K562 (cell line): Measurements from ENCODE around the gene FGF14. TPM values are rescaled to one million over a fixed set of nuclear protein-coding genes. Genes with fewer than 3 reads are reported as not detected.

Source experiments
- ATAC-seq: fragments of 200-7000 bp; cut with Tn5 transposase; 3 replicates; pipeline ENCODE4 v1.9.1; 2020; ENCODE audit warnings: moderate library complexity
- BruUV-seq: library from RNA; stranded (reverse); fragments of 400-500 nt; replicated peaks from 2 replicates; lab custom pipeline; 2021; lab: Mats Ljungman, UMichigan
- CTCF ChIA-PET: fragments of 300-600 bp; formaldehyde crosslinking; extraction: SDS; loops from one replicate; lab custom pipeline; 2021; ENCODE audit warnings: low intra/inter-chr PET ratio; lab: Yijun Ruan, JAX
- POLR2A ChIA-PET: fragments of 300-600, 350-650 bp; sonication (Branson Sonifier 250); formaldehyde crosslinking; extraction: SDS; loops from one replicate; lab custom pipeline; 2021; ENCODE audit warnings: antibody characterized with exemption, inconsistent platforms; lab: Yijun Ruan, JAX
- DNase-seq, 4 experiments: peaks; one replicate each; pipeline versions ENCODE4 v3.0.0 to v3.0.0-alpha.2; 2011 to 2018; ENCODE audit warnings: low spot score in 3 of 4, mixed read lengths in 3 of 4; ENCODE audit errors: extremely low read depth in 1 of 4
- FAIRE-seq: peaks from 2 replicates; lab custom pipeline; 2011; peaks lifted over from hg19 to GRCh38; lab: Jason Lieb, UNC
- H2AFZ ChIP-seq: 2 replicates; pipeline ENCODE4 v1.6.0; 2011; ENCODE audit warnings: low read depth, low read length, control low read depth, inconsistent platforms
- H3K27ac ChIP-seq: fragments of 200-600 bp; 3 replicates; pipeline ENCODE4 v1.8.0; 2011; ENCODE audit warnings: low read depth, mild to moderate bottlenecking, control low read depth, inconsistent platforms, low read length, moderate library complexity, mixed read lengths; ENCODE audit errors: extremely low read depth
- H3K27me3 ChIP-seq, 2 experiments: fragments of 300-600 bp in 1 of 2; 2 replicates in 1 of 2; 3 replicates in 1 of 2; pipeline versions ENCODE4 v1.6.0 to v1.8.0; 2011; ENCODE audit warnings: inconsistent platforms in 2 of 2, low read length in 2 of 2, mild to moderate bottlenecking in 1 of 2, mixed read lengths in 1 of 2, moderate library complexity in 1 of 2; ENCODE audit not compliant: control insufficient read depth in 2 of 2, insufficient read depth in 2 of 2
- H3K36me3 ChIP-seq: fragments of 300-600 bp; 3 replicates; pipeline ENCODE4 v1.8.0; 2011; ENCODE audit warnings: mild to moderate bottlenecking, low read length, inconsistent platforms; ENCODE audit not compliant: control insufficient read depth, insufficient read depth
- H3K4me1 ChIP-seq, 2 experiments: fragments of 200-600 bp in 1 of 2; replicated peaks in 1 of 2; 2 replicates in 1 of 2; 3 replicates in 1 of 2; pipeline versions ENCODE4 v1.5.1 to v1.8.0; 2011; ENCODE audit warnings: inconsistent platforms in 2 of 2, low read length in 2 of 2, mild to moderate bottlenecking in 1 of 2, mixed read lengths in 1 of 2, moderate library complexity in 1 of 2; ENCODE audit not compliant: control insufficient read depth in 2 of 2, insufficient read depth in 2 of 2
- H3K4me2 ChIP-seq: 2 replicates; pipeline ENCODE4 v1.6.1; 2011; ENCODE audit warnings: low read length, control low read depth, inconsistent platforms, mixed read lengths; ENCODE audit not compliant: insufficient read depth
- H3K4me3 ChIP-seq: fragments of 200-600 bp; sonication (generic), shearing (Covaris generic); 2 replicates; pipeline ENCODE4 v1.5.1; 2016; ENCODE audit warnings: control low read depth, inconsistent platforms
- H3K79me2 ChIP-seq: fragments of 200-600 bp; 3 replicates; pipeline ENCODE4 v1.8.0; 2011; ENCODE audit warnings: low read length, inconsistent platforms; ENCODE audit not compliant: control insufficient read depth, insufficient read depth
- H3K9ac ChIP-seq, 2 experiments: 2 replicates each; pipeline versions ENCODE4 v1.6.0 to v1.6.1; 2011; ENCODE audit warnings: low read depth in 2 of 2, low read length in 2 of 2, control low read depth in 1 of 2, inconsistent platforms in 1 of 2, mild to moderate bottlenecking in 1 of 2, mixed read lengths in 1 of 2; ENCODE audit not compliant: insufficient read depth in 1 of 2
- H3K9me1 ChIP-seq: one replicate; pipeline ENCODE4 v1.6.0; 2011; ENCODE audit warnings: inconsistent platforms, mild to moderate bottlenecking, low read length, moderate library complexity; ENCODE audit not compliant: control insufficient read depth, insufficient read depth
- H3K9me3 ChIP-seq: replicated peaks from 2 replicates; pipeline ENCODE4 v1.5.1; 2011; ENCODE audit warnings: low read depth, low read length, inconsistent platforms; ENCODE audit not compliant: control insufficient read depth, insufficient read depth
- H4K20me1 ChIP-seq: replicated peaks from 2 replicates; pipeline ENCODE4 v1.6.1; 2011; ENCODE audit warnings: low read length, inconsistent platforms, mixed read lengths; ENCODE audit not compliant: control insufficient read depth, insufficient read depth
- CBX8 ChIP-seq: fragments of 200-600 bp; sonication (generic); IDR thresholded peaks from 2 replicates; pipeline ENCODE4 v1.6.1; 2012; ENCODE audit warnings: borderline replicate concordance, mixed run types, low read depth, mild to moderate bottlenecking, moderate library complexity, mixed read lengths, low read length, control low read depth, inconsistent platforms; ENCODE audit not compliant: poor library complexity, severe bottlenecking; ENCODE audit errors: extremely low read depth
- CEBPG ChIP-seq, 3 experiments: fragments of 200-800 bp in 1 of 3; sonication (Bioruptor generic) in 1 of 3; sonication (generic) in 1 of 3; formaldehyde crosslinking in 1 of 3; IDR thresholded peaks in 2 of 3; conservative IDR thresholded peaks in 1 of 3; 2 replicates each; pipeline versions ENCODE4 v1.6.1 to v1.8.0; 2016 to 2022; ENCODE audit warnings: missing compliant biosample characterization in 2 of 3, missing genetic modification characterization in 2 of 3, mild to moderate bottlenecking in 1 of 3, missing genetic modification reagents in 1 of 3
- HOMEZ ChIP-seq: fragments of 250-450 bp; sonication (Bioruptor Pico); IDR thresholded peaks from 2 replicates; pipeline ENCODE4 v1.4.0; 2020; ENCODE audit warnings: mild to moderate bottlenecking, moderate library complexity
- MAFF ChIP-seq: IDR thresholded peaks from 2 replicates; pipeline ENCODE4 v1.6.1; 2012; ENCODE audit warnings: low read length, improper control_type of control experiment
- MEF2D ChIP-seq: conservative IDR thresholded peaks from 2 replicates; pipeline ENCODE4 v1.6.1; 2016; ENCODE audit warnings: low read depth, missing genetic modification characterization, missing compliant biosample characterization
- NEUROD1 ChIP-seq: fragments of 150-350 bp; IDR thresholded peaks from 2 replicates; pipeline ENCODE4 v1.6.1; 2014; ENCODE audit warnings: borderline replicate concordance, low read length, low read depth; ENCODE audit not compliant: partially characterized antibody
- SRSF9 ChIP-seq: fragments of 200-400 bp; formaldehyde crosslinking; IDR thresholded peaks from 2 replicates; pipeline ENCODE4 v1.6.1; 2017; ENCODE audit warnings: low read depth, low read length, borderline replicate concordance
- TEAD4 ChIP-seq, 2 experiments: sonication (generic) in 1 of 2; formaldehyde crosslinking in 1 of 2; IDR thresholded peaks; 2 replicates each; pipeline versions ENCODE4 v1.6.1 to v1.8.0; 2012 to 2022; ENCODE audit warnings: borderline replicate concordance in 1 of 2, inconsistent platforms in 1 of 2, low read length in 1 of 2, mild to moderate bottlenecking in 1 of 2, missing genetic modification reagents in 1 of 2
- TRIM28 ChIP-seq: fragments of 450-650 bp; IDR thresholded peaks from 2 replicates; pipeline ENCODE4 v1.6.1; 2017
- ZHX1 ChIP-seq: fragments of 150-350 bp; conservative IDR thresholded peaks from 2 replicates; pipeline ENCODE4 v1.6.1; 2014; ENCODE audit warnings: low read length
- ZNF707 ChIP-seq: fragments of 250-450 bp; sonication (Bioruptor Pico); conservative IDR thresholded peaks from 2 replicates; pipeline ENCODE4 v1.8.0; 2022; ENCODE audit warnings: inconsistent platforms, mild to moderate bottlenecking, moderate library complexity
- ZNF778 ChIP-seq: fragments of 450-650 bp; formaldehyde crosslinking; IDR thresholded peaks from 2 replicates; pipeline ENCODE4 v1.4.0; 2020; ENCODE audit warnings: mild to moderate bottlenecking, moderate library complexity
- WGBS: fragments of 100-300 bp; shearing (Covaris generic); methylation state at CpG from one replicate; pipeline ENCODE4 v1.1.6; 2016; ENCODE audit warnings: low coverage, mixed read lengths; ENCODE audit not compliant: insufficient coverage; ENCODE audit errors: missing lambda C conversion rate; 5-methylcytosine and 5-hydroxymethylcytosine counted together
- in situ Hi-C: fragments of 300-500 bp; cut with MboI; formaldehyde crosslinking; loops from 4 replicates; pipeline ENCODE4 v1.15.0; 2018; ENCODE audit warnings: inconsistent platforms, mixed read lengths
- intact Hi-C: fragments of 100-400 bp; cut with micrococcal nuclease; formaldehyde crosslinking; loops from 2 replicates; pipeline ENCODE4 v1.14.2; 2022
- polyA plus RNA-seq, 8 experiments: library from polyadenylated mRNA; depleted of rRNA in 4 of 8; stranded (reverse) in 5 of 8; unstranded in 3 of 8; fragments of >200 nt; fragmentation: Nextera tagmentation in 2 of 8; fragmentation: Illumina TruSeq in 1 of 8; extraction: Ambion mirVana in 2 of 8; extraction: Trizol in 1 of 8; gene quantifications; 2 replicates each; pipeline versions ENCODE4 v1.2.1 to v1.2.3, GENCODE V29; 2011 to 2014; ENCODE audit warnings: inconsistent platforms in 1 of 8, missing spikeins in 1 of 8
- total RNA-seq, 7 experiments: library from RNA; depleted of rRNA in 6 of 7; stranded (reverse); fragments of >200 nt in 6 of 7; fragmentation: Illumina TruSeq in 2 of 7; extraction: Trizol in 2 of 7; gene quantifications; 2 replicates each; pipeline versions ENCODE4 v1.2.1 to v1.2.3, GENCODE V29; 2011 to 2021; ENCODE audit warnings: low replicate concordance in 1 of 7
- TF ChIP-seq, protein P1 (sequence below): sonication (generic); formaldehyde crosslinking; IDR thresholded peaks from 2 replicates; pipeline ENCODE4 v1.8.0; 2023; ENCODE audit warnings: mild to moderate bottlenecking, missing genetic modification reagents

Gene FGF14
- total and polyA plus RNA-seq, 9 of the 15 experiments (the other 6 are each of a cell fraction or from before 2014, with no cell fraction given), result not detected

- Histone ChIP-seq H3K36me3 (no peaks in the 10 kb centered on the region), H3K4me3 (no peak overlapping the region), H3K4me2 (no peak overlapping the region), H3K9ac (no peak overlapping the region), H3K9me3 (no peaks in the 10 kb centered on the region), H2AFZ (no peak overlapping the region), H3K27me3 (no peaks in the 10 kb centered on the region), H3K9me1 (no peaks in the 10 kb centered on the region), H3K79me2 (no peaks in the 10 kb centered on the region), H4K20me1 (no peaks in the 10 kb centered on the region), H3K27ac (no peak overlapping the region), H3K4me1 (no peaks in the 10 kb centered on the region)
- no peak for ATAC-seq
- TF ChIP-seq TRIM28, result no peak
- no peak for TF ChIP-seq HOMEZ (CRISPR knock-in tag)
- TF ChIP-seq CBX8, result no peak
- TF ChIP-seq ZNF707 (CRISPR knock-in tag), result no peak
- TF ChIP-seq CEBPG (CRISPR knock-in tag; IDR thresholded peaks at IDR 0.05), result no peak
- TF ChIP-seq CEBPG (tag; conservative IDR thresholded peaks at IDR 0.05 in 1 of 2, IDR thresholded peaks at IDR 0.05 in 1 of 2), result no peak
- TF ChIP-seq MEF2D (tag), result no peak
- TF ChIP-seq, protein P1, sequence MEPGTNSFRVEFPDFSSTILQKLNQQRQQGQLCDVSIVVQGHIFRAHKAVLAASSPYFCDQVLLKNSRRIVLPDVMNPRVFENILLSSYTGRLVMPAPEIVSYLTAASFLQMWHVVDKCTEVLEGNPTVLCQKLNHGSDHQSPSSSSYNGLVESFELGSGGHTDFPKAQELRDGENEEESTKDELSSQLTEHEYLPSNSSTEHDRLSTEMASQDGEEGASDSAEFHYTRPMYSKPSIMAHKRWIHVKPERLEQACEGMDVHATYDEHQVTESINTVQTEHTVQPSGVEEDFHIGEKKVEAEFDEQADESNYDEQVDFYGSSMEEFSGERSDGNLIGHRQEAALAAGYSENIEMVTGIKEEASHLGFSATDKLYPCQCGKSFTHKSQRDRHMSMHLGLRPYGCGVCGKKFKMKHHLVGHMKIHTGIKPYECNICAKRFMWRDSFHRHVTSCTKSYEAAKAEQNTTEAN (CRISPR knock-in tag), result no peak
- TF ChIP-seq ZNF778, result no peak
- no peak for TF ChIP-seq NEUROD1
- TF ChIP-seq ZHX1, result no peak
- TF ChIP-seq TEAD4 (IDR thresholded peaks at IDR 0.05; ENCODE audit: low read length), result no peak
- TF ChIP-seq TEAD4 (CRISPR knock-in tag; IDR thresholded peaks at IDR 0.05; ENCODE audit: borderline replicate concordance), result no peak
- TF ChIP-seq MAFF, result no peak
- no peak for TF ChIP-seq SRSF9
- DNase-seq, result no peak
- FAIRE-seq, result no peak
- intact Hi-C loops (no loop called here), in situ Hi-C loops (no loop called here)
- WGBS, result 0% methylated on average over 6 of the region's 6 CpGs
- no TSS peak for BruUV-seq
- CTCF ChIA-PET, result interaction anchor here (0.6 kb wide), 1 partner anchor 94 kb away, joined by 3 read pairs; no protein-coding TSS in a partner anchor
- POLR2A ChIA-PET, result no interaction called here
Observed at GRCh38 chr13:101755228-101755887, 646.5 kb downstream of the FGF14 start.
